Glomerular endothelial cell (primary cell): Measurements from ENCODE around the gene AHSG. TPM values are rescaled to one million over a fixed set of nuclear protein-coding genes. Genes with fewer than 3 reads are reported as not detected.

Experiments used
- DNase-seq: peaks from one replicate; pipeline ENCODE4 v3.0.0-alpha.2; 2011; ENCODE audit warnings: low read depth, low spot score; ENCODE audit errors: extremely low read depth
- total RNA-seq: library from RNA; depleted of rRNA; stranded (reverse); fragments of >200 nt; gene quantifications from 2 replicates; pipeline ENCODE4 v1.2.3, GENCODE V29; 2015

AHSG gene
- total RNA-seq, 1 donor from 2014 or later, result not detected

DNA sequence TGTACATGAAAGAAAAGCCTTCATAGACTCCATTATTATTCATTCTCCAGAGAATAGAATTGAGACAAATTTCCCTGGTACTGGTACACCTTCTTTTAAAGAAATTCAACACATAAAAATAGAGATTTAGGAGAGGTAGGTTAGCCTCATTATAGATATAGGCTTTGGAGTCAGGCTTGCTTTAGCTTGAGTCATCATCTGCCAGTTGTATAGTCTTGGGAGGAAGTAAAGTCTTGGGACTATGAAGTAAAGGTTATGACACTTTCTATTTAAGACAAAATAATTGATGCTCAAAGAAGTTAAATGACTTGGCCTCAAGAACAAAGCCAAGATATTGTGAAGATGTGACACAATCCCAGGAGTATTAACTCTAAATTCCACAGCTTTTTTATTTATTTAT, 57.3 kb downstream of the AHSG start:
- no peak for DNase-seq

Other genes starting within 250 kb of the AHSG start
- 3.3 and 4.5 TPM in 2 replicates for gene CRYGS, start 68.7 kb upstream of the AHSG start, total RNA-seq
- 12.4 and 16.1 TPM in 2 replicates for gene TBCCD1, start 45.7 kb upstream of the AHSG start, total RNA-seq
- gene DNAJB11, start 42.3 kb upstream of the AHSG start, total RNA-seq, result 63.6 and 101 TPM in 2 replicates
- gene FETUB, start 27.3 kb downstream of the AHSG start, total RNA-seq, result not detected in 2 replicates
- gene HRG, start 53.0 kb downstream of the AHSG start, total RNA-seq, result not detected in 2 replicates
- not detected in 2 replicates for gene KNG1, start 104.3 kb downstream of the AHSG start, total RNA-seq
- 233 and 236 TPM in 2 replicates for gene EIF4A2, start 170.5 kb downstream of the AHSG start, total RNA-seq
- 15.4 and 27.3 TPM in 2 replicates for gene RFC4, start 193.4 kb downstream of the AHSG start, total RNA-seq
- gene ADIPOQ, start 229.7 kb downstream of the AHSG start, total RNA-seq, result not detected in 2 replicates